DOHH2 (cell line): ENCODE measurements around the gene SYT6.
"Not testable (repeated sequence)": the region's sequence is repeated elsewhere in the genome, so short reads cannot be mapped to it uniquely, and the experiment has no call there.

Experiments
- H3F3A ChIP-seq: fragments of 200-600 bp; sonication (generic), shearing (Covaris generic); 2 replicates; pipeline ENCODE4 v1.6.0; 2016; ENCODE audit warnings: antibody characterized with exemption, mild to moderate bottlenecking; ENCODE audit not compliant: control insufficient read depth, insufficient read depth
- H3K27ac ChIP-seq: fragments of 200-600 bp; sonication (generic); 2 replicates; pipeline ENCODE4 v1.5.1; 2014; ENCODE audit warnings: low read depth, mild to moderate bottlenecking, low read length, moderate library complexity
- H3K27me3 ChIP-seq: fragments of 200-600 bp; sonication (generic); 2 replicates; pipeline ENCODE4 v1.6.1; 2014; ENCODE audit warnings: mild to moderate bottlenecking, low read length, mixed read lengths; ENCODE audit not compliant: control insufficient read depth
- H3K36me3 ChIP-seq: fragments of 200-600 bp; sonication (generic); 2 replicates; pipeline ENCODE4 v1.6.1; 2014; ENCODE audit warnings: mild to moderate bottlenecking, low read length, moderate library complexity, mixed read lengths; ENCODE audit not compliant: control insufficient read depth
- H3K4me1 ChIP-seq: fragments of 200-600 bp; sonication (generic); 2 replicates; pipeline ENCODE4 v1.6.1; 2014; ENCODE audit warnings: mild to moderate bottlenecking, low read length, mixed read lengths; ENCODE audit not compliant: control insufficient read depth
- H3K4me2 ChIP-seq: fragments of 200-600 bp; sonication (generic); 2 replicates; pipeline ENCODE4 v1.6.0; 2014; ENCODE audit warnings: mild to moderate bottlenecking, low read length, moderate library complexity
- H3K4me3 ChIP-seq: fragments of 200-600 bp; sonication (generic); 2 replicates; pipeline ENCODE4 v1.5.1; 2014; ENCODE audit warnings: mild to moderate bottlenecking, low read length, mixed read lengths
- H3K79me2 ChIP-seq: fragments of 200-600 bp; sonication (generic); 2 replicates; pipeline ENCODE4 v1.6.1; 2014; ENCODE audit warnings: mild to moderate bottlenecking, low read length, mixed read lengths; ENCODE audit not compliant: control insufficient read depth
- H3K9me2 ChIP-seq: fragments of 200-600 bp; sonication (generic); replicated peaks from 2 replicates; pipeline ENCODE4 v1.6.1; 2014; ENCODE audit warnings: mild to moderate bottlenecking, low read length, mixed read lengths; ENCODE audit not compliant: control insufficient read depth
- H3K9me3 ChIP-seq: fragments of 200-600 bp; sonication (generic); 2 replicates; pipeline ENCODE4 v1.6.1; 2014; ENCODE audit warnings: antibody characterized with exemption, low read length, mixed read lengths; ENCODE audit not compliant: control insufficient read depth, insufficient read depth
- H4K20me1 ChIP-seq: fragments of 200-600 bp; sonication (generic); 2 replicates; pipeline ENCODE4 v1.6.0; 2014; ENCODE audit warnings: low read depth, mild to moderate bottlenecking, antibody characterized with exemption, low read length, moderate library complexity; ENCODE audit not compliant: control insufficient read depth, insufficient read depth
- EZH2phosphoT487 ChIP-seq: fragments of 200-600 bp; sonication (generic); IDR thresholded peaks from 2 replicates; pipeline ENCODE4 v1.6.1; 2017; ENCODE audit warnings: borderline replicate concordance, mild to moderate bottlenecking, antibody characterized with exemption, low read length, moderate library complexity, mixed read lengths
- TF ChIP-seq, protein P1 (sequence below): fragments of 200-600 bp; sonication (generic); IDR thresholded peaks from one replicate; pipeline ENCODE4 v1.5.1; 2014; ENCODE audit warnings: antibody characterized with exemption, mild to moderate bottlenecking, low read depth, low read length; ENCODE audit not compliant: poor library complexity, severe bottlenecking

SYT6 gene

DNA sequence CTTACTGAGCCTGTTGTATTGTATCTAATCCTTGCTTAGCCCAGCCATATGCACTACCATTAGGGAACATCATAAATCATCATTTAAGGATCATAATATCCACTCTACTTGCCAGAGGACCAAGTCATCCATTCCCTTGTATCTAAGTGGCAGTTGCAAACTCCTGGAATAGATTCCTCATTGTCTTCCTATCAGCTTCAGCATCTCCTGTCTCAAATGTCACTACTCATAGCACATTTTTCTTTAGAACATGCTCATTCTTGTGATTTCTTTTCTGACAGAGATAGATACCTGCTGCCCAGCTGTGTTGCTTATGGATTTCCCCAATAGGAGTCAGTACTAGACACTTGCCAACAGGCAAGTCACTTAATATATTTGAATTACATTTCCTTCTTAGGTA is 90.1 kb downstream of the SYT6 start:
- H3K9me3 ChIP-seq = peaks cover 9% of the 10 kb centered on the region; the same call in 1 of the 2 replicates
- no peaks in the 10 kb centered on the region for H3K9me2 ChIP-seq
- no peaks in the 10 kb centered on the region; the same call in 1 of the 2 replicates for H3K27me3 ChIP-seq
- no peaks in the 10 kb centered on the region for H3K36me3 ChIP-seq
- H3F3A ChIP-seq = no peaks in the 10 kb centered on the region
- TF ChIP-seq EZH2phosphoT487 = no peak
- TF ChIP-seq, protein P1, sequence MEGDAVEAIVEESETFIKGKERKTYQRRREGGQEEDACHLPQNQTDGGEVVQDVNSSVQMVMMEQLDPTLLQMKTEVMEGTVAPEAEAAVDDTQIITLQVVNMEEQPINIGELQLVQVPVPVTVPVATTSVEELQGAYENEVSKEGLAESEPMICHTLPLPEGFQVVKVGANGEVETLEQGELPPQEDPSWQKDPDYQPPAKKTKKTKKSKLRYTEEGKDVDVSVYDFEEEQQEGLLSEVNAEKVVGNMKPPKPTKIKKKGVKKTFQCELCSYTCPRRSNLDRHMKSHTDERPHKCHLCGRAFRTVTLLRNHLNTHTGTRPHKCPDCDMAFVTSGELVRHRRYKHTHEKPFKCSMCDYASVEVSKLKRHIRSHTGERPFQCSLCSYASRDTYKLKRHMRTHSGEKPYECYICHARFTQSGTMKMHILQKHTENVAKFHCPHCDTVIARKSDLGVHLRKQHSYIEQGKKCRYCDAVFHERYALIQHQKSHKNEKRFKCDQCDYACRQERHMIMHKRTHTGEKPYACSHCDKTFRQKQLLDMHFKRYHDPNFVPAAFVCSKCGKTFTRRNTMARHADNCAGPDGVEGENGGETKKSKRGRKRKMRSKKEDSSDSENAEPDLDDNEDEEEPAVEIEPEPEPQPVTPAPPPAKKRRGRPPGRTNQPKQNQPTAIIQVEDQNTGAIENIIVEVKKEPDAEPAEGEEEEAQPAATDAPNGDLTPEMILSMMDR = no peak
- H3K4me3 ChIP-seq = no peak overlapping the region
- H3K27ac ChIP-seq = no peak overlapping the region
- H3K79me2 ChIP-seq = no peaks in the 10 kb centered on the region
- H3K4me2 ChIP-seq = no peak overlapping the region
- no peaks in the 10 kb centered on the region for H4K20me1 ChIP-seq
- no peaks in the 10 kb centered on the region for H3K4me1 ChIP-seq

DNA sequence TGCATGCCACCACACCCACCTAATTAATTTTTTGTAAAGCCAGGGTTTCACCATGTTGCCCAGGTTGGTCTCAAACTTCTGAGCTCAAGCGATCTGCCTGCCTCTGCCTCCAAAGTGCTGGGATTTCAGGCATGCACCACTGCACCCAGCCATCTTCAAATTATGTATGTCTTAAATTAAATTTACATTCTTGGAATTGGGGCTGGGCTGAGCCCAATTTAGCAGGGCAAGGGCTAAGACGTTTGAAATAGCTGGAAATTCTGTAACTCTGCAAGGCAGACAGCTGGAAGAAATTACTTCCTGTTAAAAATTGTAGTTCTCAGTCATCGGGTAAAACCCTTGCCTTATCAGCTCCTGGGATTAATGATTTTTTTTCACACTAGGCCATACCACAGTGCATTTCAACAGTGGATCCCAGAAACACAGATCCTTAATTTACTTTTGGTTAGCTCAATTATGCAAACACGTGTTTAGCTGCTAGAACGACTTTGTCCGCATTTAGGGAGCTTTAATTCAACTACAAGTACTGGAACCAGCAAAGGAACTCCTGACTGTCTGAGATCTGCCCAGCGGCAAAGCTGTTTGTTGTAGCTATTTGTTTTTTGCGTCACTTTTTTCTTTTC is 91.1 kb downstream of the SYT6 start:
- TF ChIP-seq, protein P1 = no peak
- TF ChIP-seq EZH2phosphoT487 = no peak
- Histone ChIP-seq H3K4me1 (no peaks in the 10 kb centered on the region), H4K20me1 (no peaks in the 10 kb centered on the region), H3K79me2 (no peaks in the 10 kb centered on the region), H3K9me3 (peaks cover 9% of the 10 kb centered on the region; the same call in 1 of the 2 replicates), H3K4me2 (no peak overlapping the region), H3K27ac (no peak overlapping the region), H3K27me3 (no peaks in the 10 kb centered on the region; the same call in 1 of the 2 replicates), H3F3A (no peaks in the 10 kb centered on the region), H3K36me3 (no peaks in the 10 kb centered on the region), H3K9me2 (no peaks in the 10 kb centered on the region), H3K4me3 (no peak overlapping the region)

DNA sequence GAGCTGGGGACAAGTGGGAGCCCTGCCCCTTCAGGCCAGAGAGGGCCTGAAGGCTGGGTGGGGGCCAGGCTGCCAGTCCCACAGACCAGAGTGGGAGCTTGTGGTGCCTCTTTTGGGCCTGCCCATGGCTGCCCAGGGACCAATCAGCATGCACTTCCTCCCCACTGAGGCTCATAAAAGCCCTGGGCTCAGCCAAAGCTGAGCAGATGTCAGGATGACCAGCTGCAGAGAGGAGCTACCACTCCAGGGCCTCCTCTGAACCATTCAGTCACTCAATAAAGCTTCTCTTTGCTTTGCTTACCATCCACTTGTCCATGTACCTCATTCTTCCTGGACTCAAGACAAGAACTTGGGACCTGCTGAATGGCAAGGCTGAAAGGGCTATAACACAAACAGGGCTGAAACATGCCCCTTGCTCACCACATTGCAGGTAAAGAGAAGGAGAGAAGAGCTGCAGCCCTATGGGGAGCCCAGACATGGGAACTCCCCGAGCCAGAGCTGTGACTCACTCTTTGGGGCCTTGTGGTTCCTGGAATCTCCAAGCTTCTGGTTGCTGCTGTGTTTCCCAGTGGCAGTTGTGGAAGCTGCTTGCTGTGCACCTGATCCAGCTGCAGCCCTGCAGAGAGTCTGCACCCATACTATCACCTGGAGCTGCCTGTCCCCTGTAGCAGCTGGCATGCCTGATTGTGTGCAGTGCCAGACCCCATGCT is 92.4 kb downstream of the SYT6 start:
- no peaks in the 10 kb centered on the region for H3K79me2 ChIP-seq
- no peak overlapping the region for H3K27ac ChIP-seq
- no peak overlapping the region for H3K4me3 ChIP-seq
- peaks cover 9% of the 10 kb centered on the region; the same call in 1 of the 2 replicates for H3K9me3 ChIP-seq
- H4K20me1 ChIP-seq = no peaks in the 10 kb centered on the region
- H3F3A ChIP-seq = no peaks in the 10 kb centered on the region
- no peaks in the 10 kb centered on the region for H3K36me3 ChIP-seq
- no peaks in the 10 kb centered on the region; the same call in 1 of the 2 replicates for H3K27me3 ChIP-seq
- H3K4me2 ChIP-seq = no peak overlapping the region
- TF ChIP-seq, protein P1 = no peak
- no peak for TF ChIP-seq EZH2phosphoT487
- H3K9me2 ChIP-seq = no peaks in the 10 kb centered on the region
- no peaks in the 10 kb centered on the region for H3K4me1 ChIP-seq

DNA sequence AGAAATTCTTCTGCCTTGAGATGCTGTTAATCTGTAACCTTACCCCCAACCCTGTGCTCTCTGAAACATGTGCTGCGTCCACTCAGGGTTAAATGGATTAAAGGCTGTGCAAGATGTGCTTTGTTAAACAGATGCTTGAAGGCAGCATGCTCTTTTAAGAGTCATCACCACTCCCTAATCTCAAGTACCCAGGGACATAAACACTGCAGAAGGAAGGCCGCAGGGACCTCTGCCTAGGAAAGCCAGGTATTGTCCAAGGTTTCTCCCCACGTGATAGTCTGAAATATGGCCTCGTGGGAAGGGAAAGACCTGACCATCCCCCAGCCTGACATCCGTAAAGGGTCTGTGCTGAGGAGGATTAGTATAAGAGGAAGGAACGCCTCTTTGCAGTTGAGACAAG is 95.4 kb downstream of the SYT6 start:
- not testable (repeated sequence) for H3K27ac ChIP-seq, H3K4me2 ChIP-seq

More for the DNA sequence above, 95.4 kb downstream of the SYT6 start:
- H3K36me3 ChIP-seq, H3K9me3 ChIP-seq, H3K4me1 ChIP-seq, H3K79me2 ChIP-seq, H4K20me1 ChIP-seq, H3F3A ChIP-seq, H3K4me3 ChIP-seq, H3K27me3 ChIP-seq, H3K9me2 ChIP-seq: not testable (repeated sequence)
